ENCODE measurements around the gene EXOC6.

Gene EXOC6

GRCh38 chr10:93063144-93063976 lies 215.0 kb downstream of the EXOC6 start:
- no peak for FAIRE-seq

GRCh38 chr10:93063977-93064660 lies 215.8 kb downstream of the EXOC6 start:
- no peak for FAIRE-seq

More at GRCh38 chr10:93063144-93063976, 215.0 kb downstream of the EXOC6 start:
- no peak for DNase-seq (ENCODE audit: low spot score)

GRCh38 chr10:93064874-93065660 lies 216.7 kb downstream of the EXOC6 start:
- DNase-seq (ENCODE audit: low spot score) (no peak), FAIRE-seq (no peak)

More at GRCh38 chr10:93063977-93064660, 215.8 kb downstream of the EXOC6 start:
- DNase-seq (ENCODE audit: low spot score): no peak

- DNase-seq (ENCODE audit: low spot score) (no peak), FAIRE-seq (no peak)
Measured at GRCh38 chr10:93065675-93066543, 217.6 kb downstream of the EXOC6 start.

GRCh38 chr10:93066544-93066913 lies 218.2 kb downstream of the EXOC6 start:
- FAIRE-seq: no peak

GRCh38 chr10:93067443-93068365 lies 219.4 kb downstream of the EXOC6 start:
- DNase-seq (ENCODE audit: low spot score) (no peak), FAIRE-seq (no peak)

More at GRCh38 chr10:93066544-93066913, 218.2 kb downstream of the EXOC6 start:
- DNase-seq (ENCODE audit: low spot score): no peak

- DNase-seq (ENCODE audit: low spot score) (no peak), FAIRE-seq (no peak)
Measured at GRCh38 chr10:93068411-93069244, 220.3 kb downstream of the EXOC6 start.

GRCh38 chr10:93069245-93069561 lies 220.9 kb downstream of the EXOC6 start:
- DNase-seq (ENCODE audit: low spot score) (no peak), FAIRE-seq (no peak)

GRCh38 chr10:93070378-93071176 lies 222.3 kb downstream of the EXOC6 start:
- FAIRE-seq (no peak), DNase-seq (ENCODE audit: low spot score) (no peak)

- DNase-seq (ENCODE audit: low spot score): no peak
- FAIRE-seq: no peak
Measured at GRCh38 chr10:93071177-93071472, 222.8 kb downstream of the EXOC6 start.

GRCh38 chr10:93071674-93072224 lies 223.4 kb downstream of the EXOC6 start:
- FAIRE-seq (no peak), DNase-seq (ENCODE audit: low spot score) (no peak)

GRCh38 chr10:93072225-93072712 lies 223.9 kb downstream of the EXOC6 start:
- DNase-seq (ENCODE audit: low spot score) (no peak), FAIRE-seq (no peak)

GRCh38 chr10:93072713-93073538 lies 224.6 kb downstream of the EXOC6 start:
- DNase-seq (ENCODE audit: low spot score): no peak
- FAIRE-seq: no peak

GRCh38 chr10:93073539-93074146 lies 225.3 kb downstream of the EXOC6 start, which contains the start of gene CYP26A1:
Gene CYP26A1 (plus strand): TSS chr10:93073893. CDS start chr10:93073935, 42 bp downstream.
- DNase-seq (ENCODE audit: low spot score): no peak
- no peak for FAIRE-seq

GRCh38 chr10:93074147-93074596 lies 225.9 kb downstream of the EXOC6 start:
- DNase-seq (ENCODE audit: low spot score) (no peak), FAIRE-seq (no peak)

- DNase-seq (ENCODE audit: low spot score) (no peak), FAIRE-seq (no peak)
Measured at GRCh38 chr10:93074597-93075368, 226.5 kb downstream of the EXOC6 start.
